Measurements from ENCODE around the gene SLC22A16.
A peak's percentile ranks its signal among the peaks of the same experiment; 100 is the strongest.
"Not testable (repeated sequence)": the region's sequence is repeated elsewhere in the genome, so short reads cannot be mapped to it uniquely, and the experiment has no call there.

SLC22A16 gene

GRCh38 chr6:110488606-110489190 lies 12.3 kb upstream of the SLC22A16 start:
- no peak for DNase-seq

- not testable (repeated sequence) for DNase-seq
These were observed 11.6 kb upstream of the SLC22A16 start for GRCh38 chr6:110487968-110488381.

- no peak for DNase-seq
These were observed 10.3 kb upstream of the SLC22A16 start for GRCh38 chr6:110486756-110487155.

DNA sequence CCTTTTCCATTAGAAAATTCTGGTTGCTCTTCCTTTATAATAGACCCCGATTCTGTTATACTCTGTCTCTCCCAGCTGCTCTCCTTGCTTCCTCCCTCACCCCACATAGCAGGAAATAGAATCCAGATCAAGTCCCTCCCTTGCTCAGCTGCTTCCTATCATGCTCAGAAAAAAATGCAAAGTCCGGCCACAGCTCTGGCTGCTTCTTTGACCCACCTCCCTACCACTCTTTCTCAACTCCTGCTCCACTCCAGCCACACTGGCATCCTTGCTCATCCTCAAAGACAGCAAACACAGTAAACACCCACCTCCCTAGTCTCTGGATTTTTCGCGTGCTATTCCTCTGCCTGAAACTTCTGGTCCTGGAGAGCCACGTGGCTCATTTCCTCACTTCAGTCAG lies 9.1 kb upstream of the SLC22A16 start:
- no peak for DNase-seq

DNA sequence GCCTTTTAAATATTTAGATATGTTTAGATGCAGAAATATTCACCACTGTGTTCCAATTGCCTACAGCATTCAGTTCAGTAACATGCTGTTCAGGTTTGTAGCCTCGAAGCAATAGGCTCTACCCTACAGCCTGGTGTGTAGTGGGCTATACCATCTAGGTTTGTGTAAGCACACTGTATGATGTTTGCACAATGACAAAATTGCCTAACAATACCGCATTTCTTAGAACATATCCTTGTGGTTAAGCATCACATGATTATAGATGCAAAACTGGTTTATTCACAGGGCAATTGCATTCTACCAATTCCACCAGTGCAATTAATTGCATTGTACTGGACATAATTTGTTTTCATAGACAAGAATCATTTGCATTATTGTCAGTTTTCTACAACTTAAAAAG lies 7.9 kb upstream of the SLC22A16 start:
- DNase-seq = no peak

DNA sequence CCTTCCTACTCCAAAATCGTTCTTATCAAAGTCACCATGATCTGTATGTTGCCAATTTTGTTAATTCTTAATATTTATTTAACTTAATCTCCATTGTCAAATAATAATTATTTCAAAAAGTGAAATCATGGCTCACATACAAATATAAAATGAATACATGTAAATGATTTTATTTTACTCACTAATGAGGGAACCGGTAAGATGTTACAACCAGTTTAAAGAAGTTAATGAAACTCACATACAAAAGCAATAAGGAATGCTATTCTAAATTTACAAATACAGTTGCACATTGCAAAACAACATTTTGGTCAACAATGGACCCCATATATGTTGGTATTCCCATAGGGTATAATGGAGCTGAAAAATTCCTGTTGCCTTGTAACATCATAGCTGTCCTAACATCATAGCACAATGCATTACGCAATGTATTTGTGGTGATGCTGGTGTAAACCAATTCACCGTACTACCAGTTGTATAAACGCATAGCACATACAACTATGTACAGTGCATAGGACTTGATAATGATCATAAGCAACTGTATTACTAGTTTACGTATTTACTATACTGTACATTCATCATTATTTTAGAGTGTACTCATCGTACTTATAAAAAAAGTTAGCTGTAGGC lies 6.5 kb upstream of the SLC22A16 start:
- DNase-seq = no peak

GRCh38 chr6:110481081-110481480 lies 4.7 kb upstream of the SLC22A16 start:
- no peak for DNase-seq

DNA sequence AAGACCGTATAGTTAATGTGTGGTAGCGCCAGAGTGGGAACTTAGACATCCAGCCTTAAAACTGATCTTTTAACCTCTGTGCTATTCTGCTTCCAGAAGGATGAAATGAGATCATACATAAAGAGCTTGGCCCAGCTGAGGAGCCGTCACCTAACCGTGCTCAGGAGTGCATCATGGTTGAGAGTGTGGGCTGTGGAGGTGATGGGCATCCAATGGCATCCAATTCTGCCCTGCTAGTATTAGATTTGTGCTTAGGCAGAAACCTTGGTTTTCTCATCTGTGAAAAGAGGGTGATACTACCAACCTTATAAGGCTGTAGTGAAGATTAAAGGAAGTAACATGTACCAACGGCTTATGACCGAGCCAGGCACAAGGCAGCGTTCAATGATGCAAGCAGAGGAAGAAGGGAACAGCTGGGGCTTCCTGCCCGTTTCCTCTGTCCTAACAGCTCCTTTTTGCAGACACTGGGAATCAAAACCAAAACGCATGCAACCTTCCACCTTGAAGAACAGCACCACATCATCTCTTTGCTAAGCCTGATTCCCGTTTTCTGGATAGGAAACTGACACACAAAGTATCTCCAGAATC lies 1.3 kb downstream of the SLC22A16 start:
- no peak for DNase-seq

DNA sequence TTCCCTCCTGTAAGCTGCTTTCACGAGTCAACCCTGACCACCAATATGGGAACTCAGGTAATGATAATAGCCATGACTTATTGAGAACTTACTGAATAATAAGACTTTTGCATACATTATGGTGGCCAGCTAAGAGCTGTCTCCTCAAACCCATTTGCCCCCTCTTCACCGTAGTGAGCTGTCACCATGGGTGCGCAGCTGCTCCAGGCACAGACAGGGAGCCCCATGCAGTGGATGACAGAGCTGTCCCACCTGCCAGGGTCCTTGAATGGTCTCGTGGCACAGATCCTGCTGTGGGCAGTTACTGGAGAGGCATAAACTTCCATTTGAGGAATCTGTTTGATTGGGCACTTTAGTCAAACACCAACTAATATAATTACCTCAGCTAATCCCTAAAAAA lies 1.9 kb downstream of the SLC22A16 start:
- DNase-seq = no peak

- DNase-seq = no peak
These were observed 3.7 kb downstream of the SLC22A16 start for GRCh38 chr6:110472739-110473138.

GRCh38 chr6:110471726-110472365 lies 4.6 kb downstream of the SLC22A16 start:
- no peak for DNase-seq

GRCh38 chr6:110468731-110469130 lies 7.7 kb downstream of the SLC22A16 start:
- DNase-seq = no peak

- no peak for DNase-seq
These were observed 8.8 kb downstream of the SLC22A16 start for GRCh38 chr6:110467566-110468140.

DNA sequence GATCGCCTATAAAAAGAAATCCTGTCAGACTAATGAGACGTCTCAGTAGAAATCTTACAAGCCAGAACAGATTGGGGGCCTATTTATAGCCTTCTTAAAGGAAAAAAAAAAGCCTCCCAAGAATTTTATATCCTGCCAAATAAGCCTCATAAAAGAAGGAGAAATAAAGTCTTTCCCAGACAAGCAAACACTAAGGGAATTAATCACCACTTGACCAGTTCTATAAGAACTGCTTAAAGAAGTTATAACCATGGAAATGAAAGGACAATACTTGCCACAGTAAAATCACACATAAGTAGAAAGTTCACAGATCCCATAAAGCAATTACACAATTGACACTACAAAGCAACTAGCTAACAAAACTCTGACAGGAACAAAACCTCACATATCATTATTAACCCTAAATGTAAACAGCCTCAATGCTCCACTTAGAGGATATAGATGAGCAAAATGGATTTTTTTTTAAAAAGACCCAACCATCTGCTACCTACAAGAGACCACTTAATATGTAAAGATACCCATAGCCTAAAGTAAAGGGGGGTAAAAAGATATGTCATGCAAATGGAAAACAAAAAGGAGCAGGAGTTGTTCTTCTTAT lies 13.4 kb downstream of the SLC22A16 start:
- DNase-seq = no peak

DNA sequence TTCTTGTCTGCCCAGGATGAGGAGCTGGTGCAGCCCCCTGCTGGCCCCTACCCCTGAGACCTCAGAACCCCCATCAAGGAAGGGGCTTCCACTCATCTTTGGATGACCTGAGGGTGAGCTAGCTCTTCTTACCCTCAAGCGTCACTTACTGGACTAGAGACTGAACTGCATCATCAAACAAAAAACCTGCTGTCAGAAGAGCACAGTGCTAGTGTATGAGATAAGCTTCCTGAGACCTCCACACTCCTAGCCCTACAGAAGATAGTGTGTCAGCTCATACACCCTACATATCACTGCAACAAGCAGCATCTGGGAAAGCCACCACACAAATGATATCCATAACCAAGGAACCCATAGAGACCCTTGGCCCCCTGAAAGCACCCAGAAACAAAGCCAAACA lies 15.0 kb downstream of the SLC22A16 start:
- no peak for DNase-seq

DNA sequence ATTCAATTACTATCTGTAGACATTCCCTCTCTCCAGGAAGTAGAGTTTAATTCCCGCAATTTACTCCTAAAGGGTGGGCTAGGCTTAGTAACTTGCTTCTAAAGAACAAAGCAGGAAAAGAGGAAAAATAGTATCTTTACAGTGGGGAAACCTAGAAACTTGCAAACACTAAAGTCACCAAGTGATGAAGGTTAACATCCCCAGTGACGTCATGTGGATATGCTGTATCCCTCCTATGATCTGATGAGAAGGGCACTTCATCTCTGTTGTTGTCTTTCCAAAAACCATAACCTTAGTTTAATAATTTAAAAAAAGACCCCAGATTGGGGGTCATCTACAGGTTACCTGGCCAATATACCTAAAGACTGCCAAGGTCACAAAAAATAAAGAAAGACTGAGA lies 17.3 kb downstream of the SLC22A16 start:
- no peak for DNase-seq

GRCh38 chr6:110458476-110458875 lies 17.9 kb downstream of the SLC22A16 start:
- DNase-seq = no peak

GRCh38 chr6:110457567-110458175 lies 18.7 kb downstream of the SLC22A16 start:
- DNase-seq = peak; percentile 1

DNA sequence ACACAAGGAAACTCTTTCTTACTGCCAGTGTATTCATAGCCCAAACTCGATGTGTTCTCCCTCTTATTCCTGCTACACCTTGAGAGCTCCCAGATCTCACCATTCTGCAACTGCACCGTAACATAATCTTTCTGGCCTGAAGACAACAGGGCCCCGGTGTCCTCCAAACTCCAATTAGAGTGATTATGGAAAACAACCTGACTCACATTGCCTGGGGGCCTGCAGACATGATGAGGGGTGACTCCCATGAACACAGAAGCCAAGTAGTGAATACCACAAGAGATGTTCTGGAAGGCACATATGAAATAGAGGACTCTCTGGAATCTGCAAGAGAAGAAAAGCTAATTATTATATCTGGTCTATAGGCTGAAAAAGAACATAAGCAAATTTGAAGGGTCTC lies 19.7 kb downstream of the SLC22A16 start:
- DNase-seq = no peak

GRCh38 chr6:110449541-110449895 lies 26.9 kb downstream of the SLC22A16 start:
- no peak for DNase-seq

DNA sequence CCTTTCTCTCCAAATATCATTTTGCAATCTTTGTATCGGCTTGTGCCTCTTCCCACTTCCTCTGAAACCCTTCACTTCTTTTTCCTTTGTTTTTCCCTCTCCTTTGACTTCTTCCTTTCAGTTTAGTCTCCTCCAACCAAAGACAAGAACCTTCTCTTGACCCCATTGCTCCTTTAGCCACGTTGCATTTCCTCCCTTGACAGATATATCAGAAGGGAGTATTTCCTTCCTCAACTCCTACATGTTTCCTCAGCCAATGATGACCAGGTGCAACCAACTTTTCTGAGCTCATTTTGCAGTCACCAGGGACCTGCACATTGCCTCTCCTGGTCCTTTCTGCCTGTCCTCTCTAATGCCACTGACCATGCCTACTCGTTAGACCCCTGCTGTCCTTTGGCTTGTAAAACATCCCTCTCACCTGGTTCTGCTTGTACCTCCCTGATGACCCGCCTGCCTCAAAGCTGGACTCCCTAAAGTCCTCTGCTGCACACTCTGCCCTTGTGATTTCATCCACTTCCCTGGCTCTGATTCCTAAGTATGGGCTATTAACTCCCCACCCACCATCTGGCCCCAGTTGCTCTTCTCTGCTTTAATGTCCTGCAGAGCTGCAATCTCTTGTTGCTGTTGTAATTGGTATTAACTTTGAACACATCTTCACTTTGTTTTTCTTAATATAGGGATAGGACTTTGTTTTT lies 27.4 kb downstream of the SLC22A16 start:
- no peak for DNase-seq

GRCh38 chr6:110447761-110448160 lies 28.7 kb downstream of the SLC22A16 start:
- no peak for DNase-seq

All from CD4-positive, alpha-beta T cell treated with Interleukin-10 for 1 hour (primary cell).